ENCODE results near the gene NPTX2.

DNA sequence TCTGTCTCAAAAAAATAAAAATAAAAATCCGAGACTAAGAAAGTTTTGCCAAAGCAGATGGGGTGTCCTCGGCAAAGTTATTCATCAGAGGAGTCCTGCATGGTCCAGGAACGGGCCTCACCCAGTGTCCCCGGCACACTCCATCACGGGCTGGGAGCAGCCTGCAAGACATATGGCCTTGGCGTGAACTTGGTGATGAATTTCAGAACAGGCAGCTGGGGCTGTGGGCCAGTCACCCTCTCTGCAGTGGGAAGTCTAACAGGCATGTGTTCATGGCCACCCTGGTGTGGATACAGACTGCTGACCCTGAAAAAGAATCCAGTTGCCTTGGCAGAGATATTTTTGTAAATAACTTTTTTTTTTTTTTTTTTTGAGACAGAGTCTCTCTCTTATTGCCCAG, 34.7 kb downstream of the NPTX2 start:
- TF ChIP-seq POLR2A (IDR thresholded peaks at IDR 0.05) (no peak), POLR2AphosphoS5 (IDR thresholded peaks at IDR 0.05) (no peak), EP300 (IDR thresholded peaks at IDR 0.05) (no peak)
- TF ChIP-seq, protein P1, sequence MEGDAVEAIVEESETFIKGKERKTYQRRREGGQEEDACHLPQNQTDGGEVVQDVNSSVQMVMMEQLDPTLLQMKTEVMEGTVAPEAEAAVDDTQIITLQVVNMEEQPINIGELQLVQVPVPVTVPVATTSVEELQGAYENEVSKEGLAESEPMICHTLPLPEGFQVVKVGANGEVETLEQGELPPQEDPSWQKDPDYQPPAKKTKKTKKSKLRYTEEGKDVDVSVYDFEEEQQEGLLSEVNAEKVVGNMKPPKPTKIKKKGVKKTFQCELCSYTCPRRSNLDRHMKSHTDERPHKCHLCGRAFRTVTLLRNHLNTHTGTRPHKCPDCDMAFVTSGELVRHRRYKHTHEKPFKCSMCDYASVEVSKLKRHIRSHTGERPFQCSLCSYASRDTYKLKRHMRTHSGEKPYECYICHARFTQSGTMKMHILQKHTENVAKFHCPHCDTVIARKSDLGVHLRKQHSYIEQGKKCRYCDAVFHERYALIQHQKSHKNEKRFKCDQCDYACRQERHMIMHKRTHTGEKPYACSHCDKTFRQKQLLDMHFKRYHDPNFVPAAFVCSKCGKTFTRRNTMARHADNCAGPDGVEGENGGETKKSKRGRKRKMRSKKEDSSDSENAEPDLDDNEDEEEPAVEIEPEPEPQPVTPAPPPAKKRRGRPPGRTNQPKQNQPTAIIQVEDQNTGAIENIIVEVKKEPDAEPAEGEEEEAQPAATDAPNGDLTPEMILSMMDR (IDR thresholded peaks at IDR 0.05), result no peak

All from upper lobe of left lung (tissue), 4 donors.